Activated CD4-positive, alpha-beta T cell treated with anti-CD3 and anti-CD28 coated beads, Interleukin-2, amount 50 U/mL, for 4 hours (primary cell): ENCODE measurements around the gene PRELP.
"Not testable (repeated sequence)": the region's sequence is repeated elsewhere in the genome, so short reads cannot be mapped to it uniquely, and the experiment has no call there.

Experiments
- DNase-seq, 2 experiments: peaks; one replicate each; pipeline ENCODE4 v3.0.0-alpha.2; 2020

Gene PRELP

DNA sequence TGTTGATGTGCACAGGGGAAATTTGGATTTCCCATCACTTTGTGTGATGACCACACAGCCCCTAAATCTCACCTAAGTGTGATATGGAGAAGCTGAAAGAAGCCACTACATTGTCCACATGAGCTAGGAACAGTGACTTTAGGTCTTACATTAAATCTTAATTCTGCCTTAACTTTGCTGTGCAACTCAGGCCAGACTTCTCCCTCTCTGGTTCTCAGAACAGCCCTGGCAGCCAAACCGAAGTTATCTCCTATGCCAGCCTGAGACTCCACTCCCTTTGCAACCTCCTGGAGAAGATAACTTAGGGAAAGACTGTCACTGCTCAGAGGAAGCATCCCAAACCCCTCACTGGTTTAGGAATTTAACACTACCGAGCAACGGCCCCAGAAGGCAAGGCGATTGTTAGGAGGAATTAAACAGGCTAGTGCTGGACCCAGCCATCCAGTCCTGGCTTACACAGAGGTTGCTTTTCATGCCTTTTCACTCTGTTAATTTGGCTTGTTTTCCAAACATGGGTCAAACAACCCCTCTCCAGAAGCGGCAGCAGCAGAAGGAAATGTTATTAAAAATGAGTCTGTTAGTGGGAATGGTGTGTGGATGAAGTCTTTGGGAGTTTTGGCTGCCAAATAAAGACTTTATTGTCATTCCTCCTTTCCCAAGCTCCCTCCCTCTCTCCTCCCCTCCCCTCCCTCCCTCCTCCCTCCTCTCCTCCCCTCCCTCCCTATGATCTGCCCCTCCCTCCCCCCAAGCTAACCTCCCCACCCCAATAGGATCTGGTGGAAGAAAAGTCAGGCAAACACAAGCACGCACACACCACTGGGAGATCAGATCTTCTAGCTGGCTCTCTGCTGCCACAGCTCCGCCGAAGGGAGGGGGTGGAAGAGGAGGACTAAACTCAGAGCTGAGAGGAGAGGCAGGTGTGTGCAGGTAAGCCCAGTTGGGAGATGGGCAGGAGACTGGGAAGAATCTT, at the start of gene PRELP:
Gene PRELP, plus strand, starts transcription at position 795 of the 970 bp plus-strand sequence. CDS start 7,379 bp downstream, outside the sequence.
- DNase-seq: no peak

DNA sequence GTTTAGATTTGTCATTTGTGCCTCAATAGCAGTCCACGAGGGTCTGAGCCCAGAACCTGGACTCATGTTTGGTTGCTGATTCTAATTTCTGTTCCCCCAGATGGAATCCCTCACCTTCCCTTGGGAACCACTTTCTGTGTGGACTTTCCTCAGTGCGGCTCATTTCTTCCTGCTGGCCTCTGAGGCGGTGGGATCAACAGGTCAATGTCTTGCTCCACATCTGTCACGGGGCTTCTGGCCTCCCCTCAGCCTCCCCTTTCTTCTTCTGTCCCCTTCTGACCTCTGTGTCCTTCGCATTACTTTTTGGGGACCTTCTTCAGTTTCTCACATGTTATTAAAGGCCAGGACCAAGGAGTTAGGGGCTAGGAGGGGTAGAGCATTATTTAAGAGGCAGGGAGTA, 49.2 kb upstream of the PRELP start:
- DNase-seq: no peak

DNA sequence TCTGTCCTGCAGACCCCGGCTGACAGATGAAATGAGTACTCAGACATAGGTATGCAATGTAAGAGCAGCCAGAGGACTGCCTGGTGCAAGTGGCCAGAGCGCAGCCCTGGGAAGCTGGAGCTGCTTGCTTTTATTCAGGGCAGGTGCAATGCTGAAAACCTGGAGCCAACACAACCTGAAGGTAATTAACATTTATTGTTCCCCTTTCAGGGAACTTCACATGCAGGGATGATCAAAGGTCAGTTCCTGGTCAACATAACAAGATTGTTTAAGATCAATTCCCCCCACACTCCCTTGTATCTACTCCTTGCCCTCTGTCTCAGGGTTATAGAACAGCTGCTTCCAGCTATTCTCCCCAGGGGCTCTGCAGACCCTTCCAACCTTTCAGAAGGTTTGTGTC, 48.7 kb upstream of the PRELP start:
- DNase-seq: no peak

DNA sequence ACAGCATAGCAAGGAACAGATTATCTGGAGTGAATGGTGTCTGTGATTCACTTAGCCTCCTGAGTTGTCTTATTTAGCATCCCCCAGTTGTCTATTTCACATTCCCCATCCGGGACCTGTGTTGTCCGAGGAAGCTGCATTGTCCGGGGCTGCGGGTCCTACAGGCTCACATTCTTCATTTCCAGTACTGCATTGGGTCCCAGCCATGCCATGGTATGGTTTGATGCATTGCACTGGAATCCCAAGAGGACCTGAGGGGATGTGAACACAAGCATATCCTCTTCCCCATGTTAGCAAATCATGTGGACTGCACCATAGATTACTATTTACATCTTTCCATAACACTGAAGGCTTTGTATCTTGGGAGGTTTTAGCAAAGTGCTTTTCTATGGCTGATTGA, 48.2 kb upstream of the PRELP start:
- DNase-seq: no peak

DNA sequence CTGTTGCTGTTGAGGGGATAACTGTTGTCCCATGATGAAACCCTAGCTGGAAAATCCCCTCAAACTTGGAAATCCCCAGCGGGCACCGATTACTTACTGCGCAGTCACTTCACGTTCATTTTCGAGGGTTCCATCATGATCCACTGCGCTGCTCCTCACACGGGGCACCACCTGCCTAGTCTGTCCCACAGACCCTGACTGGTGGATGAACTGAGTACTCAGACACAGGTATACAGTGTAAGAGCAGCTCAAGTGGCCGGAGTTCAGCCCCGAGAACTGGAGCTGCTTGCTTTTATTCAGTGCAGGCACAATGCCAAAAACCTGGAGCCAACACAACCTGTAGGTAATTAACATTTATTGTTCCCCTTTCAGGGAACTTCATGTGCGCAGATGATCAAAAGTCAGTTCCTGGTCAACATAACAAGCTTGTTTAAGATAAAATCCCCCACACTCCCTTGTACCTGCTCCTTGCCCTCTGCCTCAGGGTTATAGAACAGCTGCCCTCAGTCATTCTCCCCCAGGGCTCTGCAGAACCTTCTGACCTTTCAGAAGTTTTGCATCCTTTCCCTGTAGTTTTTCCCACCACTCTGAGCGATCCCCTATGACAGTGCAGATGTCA, 46.5 kb upstream of the PRELP start:
- no peak for DNase-seq

DNA sequence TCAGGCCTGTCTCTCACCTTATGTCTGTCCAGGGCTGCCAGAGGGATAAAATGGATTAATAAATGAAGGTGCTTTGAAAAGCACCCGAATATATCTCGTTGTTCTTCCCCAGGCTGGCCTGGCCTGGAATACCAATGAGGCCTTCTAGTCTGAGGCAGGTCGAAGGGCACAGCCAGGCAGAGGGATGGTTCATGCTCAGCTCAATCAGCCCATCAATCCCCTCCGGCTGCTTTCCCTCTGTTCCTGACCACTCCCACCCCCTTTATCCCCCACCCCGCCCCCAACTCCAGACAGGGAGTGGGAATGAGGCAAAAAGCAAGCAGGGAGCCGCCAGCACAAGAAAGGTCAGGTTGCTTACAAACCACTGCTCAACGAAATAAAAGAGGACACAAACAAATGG, 40.0 kb upstream of the PRELP start:
- DNase-seq: no peak

DNA sequence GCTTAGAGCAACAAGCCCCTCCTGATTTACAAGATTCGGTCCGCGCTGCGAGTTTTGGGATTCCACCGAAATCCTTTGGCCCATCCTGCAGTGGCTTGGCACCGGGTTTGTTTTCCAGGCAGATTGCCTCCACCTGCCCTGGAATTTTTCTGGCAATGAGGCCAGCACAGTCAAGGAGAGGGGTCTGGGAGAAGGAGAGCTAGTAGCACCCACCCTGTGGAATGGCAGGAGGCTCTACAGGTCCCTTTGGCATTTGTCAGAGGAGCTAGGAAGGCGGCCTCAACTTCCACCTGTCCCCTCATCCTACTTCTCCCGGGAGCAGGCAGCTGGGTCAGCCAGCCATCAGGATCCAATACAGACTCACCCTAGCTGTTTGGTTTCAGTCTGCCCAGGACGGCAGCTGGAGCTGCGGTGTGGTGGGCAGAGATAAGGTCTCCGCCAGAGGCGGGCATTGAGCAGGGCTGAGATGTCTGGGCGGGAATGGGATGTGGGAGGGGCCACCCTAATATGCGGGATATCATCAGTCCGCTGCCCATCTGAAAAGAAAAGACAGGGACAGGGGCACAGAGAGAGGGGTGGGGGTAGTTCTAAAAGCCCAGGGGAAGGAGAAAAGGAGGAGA, 37.8 kb upstream of the PRELP start:
- no peak for DNase-seq

DNA sequence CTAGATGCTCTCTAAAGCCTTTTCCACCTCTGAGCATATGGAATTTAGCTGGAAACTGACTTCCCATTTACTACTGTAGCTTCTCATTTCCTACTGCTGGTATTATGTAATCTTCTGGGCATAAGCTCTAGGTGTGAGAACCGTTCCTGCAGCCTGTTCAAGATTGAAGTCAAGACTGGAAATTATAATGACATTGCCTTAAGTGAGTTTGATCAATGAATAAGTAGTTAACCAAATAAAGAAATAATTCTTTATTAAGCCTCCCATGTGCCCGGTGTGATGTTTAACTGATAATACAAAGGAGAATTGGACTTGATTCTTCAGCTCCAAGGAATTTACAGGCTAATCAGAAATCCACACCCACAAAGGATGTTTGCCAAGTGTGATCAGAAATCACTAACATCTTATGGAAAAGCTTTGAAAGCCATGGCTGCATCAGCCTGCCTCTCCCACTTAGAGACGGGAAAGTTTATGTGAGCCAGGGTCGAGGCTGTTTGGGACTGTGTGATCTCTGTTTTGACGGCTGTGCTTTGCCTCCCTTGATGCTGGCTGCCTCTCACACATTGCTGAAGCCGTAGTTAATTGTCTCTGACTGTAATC, 36.4 kb upstream of the PRELP start:
- no peak for DNase-seq

DNA sequence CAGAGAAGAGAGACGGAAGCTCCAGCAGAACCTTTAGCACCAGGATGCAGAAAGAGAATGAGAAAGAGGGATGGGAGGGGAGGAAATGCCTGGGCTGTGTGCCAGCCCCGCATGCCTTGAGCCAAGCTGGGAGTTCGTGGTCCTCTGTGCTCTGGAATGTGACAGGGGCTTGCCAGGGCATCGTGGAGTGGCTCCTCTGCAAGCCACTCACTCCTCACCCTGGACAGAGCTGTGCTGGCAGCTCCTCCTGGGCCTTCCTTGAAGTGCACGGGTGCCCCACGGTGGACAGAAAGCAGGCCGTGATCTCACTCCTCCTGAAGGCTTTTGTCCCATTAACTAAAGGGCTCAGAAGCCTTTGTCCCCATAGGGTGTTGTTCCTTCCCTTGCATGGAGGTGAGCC, 34.8 kb upstream of the PRELP start:
- no peak for DNase-seq

DNA sequence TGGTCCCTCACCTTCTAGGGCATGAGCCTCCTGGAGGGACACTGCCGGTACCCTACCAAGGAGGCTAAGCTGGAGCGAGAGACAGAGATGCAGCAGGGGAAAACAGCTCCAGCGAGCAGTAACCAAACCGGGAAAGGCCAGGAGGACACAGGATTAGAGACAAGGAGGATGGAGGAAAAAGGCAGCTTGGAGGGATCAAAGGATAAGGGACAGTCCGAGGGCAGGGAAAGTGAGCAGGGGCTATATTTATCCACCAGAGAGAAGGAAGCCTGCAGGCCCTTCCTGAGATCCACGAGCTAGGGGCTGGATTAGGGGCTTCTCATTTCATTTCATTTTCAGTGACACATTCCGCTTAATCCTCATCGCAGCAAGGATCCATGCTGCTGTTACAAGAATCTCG, 33.8 kb upstream of the PRELP start:
- DNase-seq: no peak

DNA sequence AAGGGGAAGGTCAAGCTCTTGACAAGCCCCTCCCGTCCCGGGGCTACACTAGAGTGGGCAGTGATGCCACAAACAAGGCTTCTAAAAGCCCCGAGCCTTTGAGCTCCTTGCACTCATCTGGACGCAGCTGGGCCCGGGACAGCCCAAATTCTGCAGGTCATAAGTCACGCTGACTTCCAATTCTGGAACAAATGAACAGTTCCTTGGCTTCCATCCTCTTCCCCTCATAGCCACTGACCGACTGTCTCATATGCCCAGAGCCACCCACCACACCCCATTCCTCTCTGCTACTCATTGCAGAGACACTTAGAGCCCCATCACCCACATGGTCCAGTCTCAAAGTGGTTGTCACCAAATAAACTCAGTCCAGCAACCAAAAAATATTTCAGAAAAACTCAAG, 32.8 kb upstream of the PRELP start:
- no peak for DNase-seq

DNA sequence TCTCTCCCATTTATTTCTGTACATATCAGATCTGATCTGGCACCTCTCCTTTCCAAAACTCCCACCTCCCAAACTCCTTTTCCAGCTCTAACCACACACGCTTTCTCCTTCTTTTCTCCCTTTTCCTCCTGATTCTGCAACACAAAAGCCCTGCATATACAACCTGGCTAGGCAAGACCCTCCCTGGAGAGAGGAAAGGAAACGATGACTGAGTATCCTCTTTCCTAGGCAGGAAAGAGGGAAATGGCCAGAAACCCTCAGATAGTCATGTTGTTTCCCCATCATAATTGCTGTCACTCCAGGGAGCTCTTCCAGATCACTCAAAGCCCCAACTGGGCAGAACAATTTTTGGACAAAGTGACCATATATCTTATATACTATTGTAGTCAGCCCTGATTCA, 32.3 kb upstream of the PRELP start:
- no peak for DNase-seq

DNA sequence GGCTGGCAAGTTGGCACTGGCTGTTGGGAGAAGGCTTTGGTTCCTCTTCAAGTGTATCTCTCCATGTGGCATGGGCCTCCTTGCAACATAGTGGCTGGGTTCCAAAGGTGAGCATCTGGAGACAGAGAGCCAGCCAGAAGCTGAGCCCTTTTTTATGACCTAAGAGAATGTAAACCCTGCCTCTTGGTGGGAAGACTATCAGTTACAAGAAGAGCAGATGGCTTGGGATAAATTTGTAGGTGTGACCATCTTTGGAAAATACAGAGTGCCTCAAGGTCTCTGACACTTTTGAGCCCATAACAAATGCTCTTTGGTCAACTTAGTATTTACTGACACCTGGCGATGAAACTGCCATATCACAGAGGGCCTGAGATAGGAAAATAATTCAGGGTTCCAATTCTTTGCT, 31.4 kb upstream of the PRELP start:
- no peak for DNase-seq

DNA sequence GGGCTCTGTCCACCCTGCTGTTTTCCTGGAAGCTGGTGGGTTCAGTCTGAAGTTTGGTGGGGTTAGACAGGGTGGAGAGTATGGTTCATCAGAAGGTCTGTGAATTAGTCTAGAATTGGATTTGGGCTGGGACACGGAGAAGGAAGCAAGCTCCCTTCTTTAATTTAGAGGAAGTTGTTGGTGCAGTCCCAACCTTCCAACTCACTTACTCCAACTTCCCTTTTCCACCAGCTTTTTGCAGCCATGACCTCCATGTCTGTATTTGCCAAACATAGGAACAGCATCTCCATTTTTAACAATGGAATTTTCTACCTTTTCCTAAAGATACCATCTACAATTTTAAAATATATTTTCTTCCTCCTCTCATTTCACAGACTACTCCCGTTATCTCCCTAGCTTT, 28.5 kb upstream of the PRELP start:
- no peak for DNase-seq

DNA sequence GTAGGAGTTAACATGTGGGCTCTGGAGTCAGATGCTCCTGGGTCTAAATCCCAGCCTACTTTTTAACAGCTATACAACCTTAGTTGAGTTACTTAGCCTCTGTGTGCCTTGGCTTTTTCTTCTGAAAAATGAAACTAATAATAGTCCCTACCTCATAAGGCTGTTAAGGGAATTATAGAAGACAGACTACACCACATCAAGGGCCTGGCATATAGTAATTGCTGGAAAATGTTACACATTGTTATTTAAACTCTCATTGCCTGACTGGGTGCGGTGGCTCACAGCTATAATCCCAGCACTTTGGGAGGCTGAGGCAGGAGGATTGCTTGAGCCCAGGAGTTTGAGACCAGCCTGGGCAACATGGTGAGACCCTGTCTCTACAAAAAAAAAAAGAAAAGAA, 28.0 kb upstream of the PRELP start:
- not testable (repeated sequence) for DNase-seq

DNA sequence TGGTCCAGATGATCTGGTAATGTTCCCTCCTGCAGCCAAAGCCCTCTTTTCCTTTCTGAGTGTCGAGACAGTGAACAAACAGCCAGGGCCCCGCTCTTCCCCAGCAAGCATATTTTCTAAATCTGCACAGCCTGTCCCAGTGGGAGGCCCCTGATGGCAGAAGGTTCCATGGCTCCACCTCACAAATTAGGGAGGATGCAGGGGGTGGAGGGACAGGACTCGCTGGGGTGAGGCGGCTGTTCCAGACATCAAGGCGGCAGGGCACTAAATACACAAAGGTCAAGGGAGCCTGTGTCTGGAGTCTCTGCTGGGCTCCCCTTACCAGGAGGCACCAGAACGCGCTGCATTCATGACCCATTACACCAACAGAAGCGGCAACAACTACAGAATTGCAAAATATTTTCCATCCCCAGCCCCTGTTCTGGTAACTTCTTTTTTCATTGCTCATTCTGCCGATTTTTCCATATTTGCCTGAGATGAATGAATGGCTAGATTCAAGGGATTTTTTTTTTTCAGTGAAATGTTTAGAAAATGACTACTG, 27.0 kb upstream of the PRELP start:
- no peak for DNase-seq

DNA sequence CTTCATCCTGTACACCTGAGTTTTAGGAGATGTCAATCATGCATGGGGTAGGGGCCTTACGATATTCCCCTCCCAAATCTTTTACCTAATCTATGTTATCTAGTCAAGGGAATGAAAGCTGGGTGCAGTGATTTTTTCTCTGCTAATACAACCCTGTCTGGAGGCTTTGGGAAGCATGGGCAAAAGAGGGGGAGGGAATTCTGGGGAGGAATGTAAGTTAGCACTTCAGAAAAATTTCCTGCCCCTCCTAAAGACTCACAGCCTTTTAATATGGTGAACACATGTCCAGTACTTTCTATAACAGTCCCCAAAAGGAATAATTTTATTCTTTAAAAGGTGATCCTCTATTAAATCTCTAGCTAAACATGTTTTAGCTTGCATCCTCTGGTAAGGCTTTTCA, 25.6 kb upstream of the PRELP start:
- DNase-seq: no peak

DNA sequence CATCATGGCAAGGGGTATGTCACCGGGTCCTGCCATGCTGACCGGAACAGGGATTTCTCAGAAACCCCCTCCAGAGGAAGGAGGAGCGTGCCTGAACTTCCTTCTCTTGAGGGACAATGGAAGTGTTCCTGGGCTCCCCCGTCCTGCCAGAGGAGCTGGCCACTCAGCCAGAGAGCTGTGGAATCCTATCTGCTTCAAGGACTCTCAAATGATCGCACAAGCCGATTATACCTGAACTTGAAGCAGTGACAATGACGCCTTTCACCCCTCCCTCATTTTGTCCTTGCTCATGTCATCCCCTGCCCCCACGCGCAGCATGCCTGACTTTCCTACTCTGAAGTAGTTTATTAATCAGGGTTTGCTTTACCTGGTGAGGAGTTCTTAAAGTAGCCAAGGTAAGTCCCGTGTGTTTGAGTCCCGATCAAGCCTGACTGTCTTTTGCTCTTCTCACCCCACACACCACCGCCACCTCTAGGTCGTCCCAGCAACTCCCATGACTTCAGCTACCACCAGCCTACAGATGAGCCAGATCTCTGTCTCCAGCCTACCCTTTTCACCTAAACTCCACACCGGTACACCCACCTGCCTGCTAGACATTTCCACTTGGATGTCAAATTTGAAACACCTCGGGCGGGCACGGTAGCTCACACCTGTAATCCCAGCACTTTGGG, 25.0 kb upstream of the PRELP start:
- DNase-seq: no peak

DNA sequence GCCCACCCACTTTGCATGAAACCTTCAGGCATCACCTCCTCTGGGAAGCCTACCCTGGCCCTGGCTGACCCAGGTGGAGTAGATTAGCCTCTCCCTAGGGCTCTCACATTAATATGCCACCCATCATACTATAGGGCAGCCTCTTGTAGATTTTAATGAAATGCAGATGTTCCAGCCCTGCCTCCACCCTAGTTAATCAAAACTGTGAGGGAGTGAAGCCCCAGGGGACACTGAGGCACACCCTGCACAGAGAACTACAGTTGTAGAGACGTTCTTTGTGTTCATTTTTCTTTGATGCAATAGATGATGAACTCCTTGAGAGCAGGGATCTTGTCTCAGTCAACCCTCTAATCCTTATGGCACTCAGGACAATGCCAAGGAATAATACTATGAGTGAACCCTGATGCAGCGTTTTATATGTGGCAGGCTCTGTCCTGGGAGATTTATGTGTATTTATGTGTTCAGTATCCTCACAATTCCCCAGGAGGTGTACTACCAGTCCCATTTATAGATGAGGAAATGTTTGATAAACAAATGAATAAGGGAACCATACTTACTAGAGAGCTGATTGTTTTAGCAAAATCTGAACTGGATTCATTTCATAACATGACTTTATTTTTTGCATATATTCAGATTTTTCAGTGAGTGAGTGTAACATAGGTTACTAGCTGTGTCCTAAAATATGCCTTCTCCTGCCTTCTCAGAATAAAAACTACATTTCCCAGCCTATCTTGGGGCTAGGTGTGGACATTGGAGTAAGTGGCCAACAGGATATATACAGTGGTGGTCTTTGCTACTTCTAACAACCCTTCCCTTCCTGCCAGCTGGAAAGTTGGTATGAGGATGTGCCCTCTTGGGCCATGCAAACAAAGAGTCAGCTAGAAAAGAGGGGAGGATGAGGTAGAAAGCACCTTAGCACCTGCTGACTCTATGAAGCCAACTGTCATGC, 23.5 kb upstream of the PRELP start:
- no peak for DNase-seq

DNA sequence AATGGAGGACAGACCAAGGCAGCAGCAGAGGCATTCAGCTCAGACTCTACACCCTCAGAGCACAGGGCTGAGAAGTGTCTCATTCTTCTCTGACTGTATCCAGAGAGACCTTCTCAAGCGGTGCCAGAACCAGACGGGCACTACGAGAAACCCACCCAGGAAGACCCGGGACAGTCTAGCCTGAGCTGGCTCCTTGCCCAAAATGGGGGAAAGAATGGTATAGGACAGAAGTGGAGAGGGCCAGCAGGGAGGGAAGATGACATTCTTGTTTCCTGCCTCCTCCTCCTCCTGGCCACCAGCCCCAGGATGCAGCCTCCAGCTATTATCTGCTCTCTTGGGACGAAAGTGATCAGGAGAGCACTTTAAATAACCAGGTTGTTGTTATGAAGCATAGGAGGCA, 22.6 kb upstream of the PRELP start:
- no peak for DNase-seq

DNA sequence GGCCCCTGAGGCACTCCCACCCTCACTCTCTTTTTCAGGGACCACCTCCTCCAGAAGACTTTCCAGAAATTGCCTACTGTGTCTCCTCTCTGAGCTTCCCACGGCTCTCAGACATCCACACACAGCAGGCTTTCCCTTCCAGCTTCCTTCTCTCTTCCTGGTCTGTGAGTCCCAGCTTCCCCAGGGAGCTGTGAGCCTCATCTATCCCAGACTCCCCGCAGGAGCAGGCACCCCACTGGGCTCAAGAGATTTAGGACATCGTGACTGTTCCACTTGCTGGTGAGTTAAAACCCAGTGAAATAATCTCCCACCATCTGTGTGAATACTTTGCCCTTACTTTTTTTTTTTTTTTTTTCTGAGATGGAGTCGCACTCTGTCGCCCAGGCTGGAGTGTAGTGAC, 22.0 kb upstream of the PRELP start:
- no peak for DNase-seq
